ENCODE results near the gene TBPL1.

- TF ChIP-seq CTCF (IDR thresholded peaks at IDR 0.05 in 4 of 5, conservative IDR thresholded peaks at IDR 0.05 in 1 of 5) (no peak), POLR2A (IDR thresholded peaks at IDR 0.05) (no peak)
Measured at GRCh38 chr6:133954657-133955576, 1.9 kb downstream of the TBPL1 start.

All from gastrocnemius medialis (tissue), 4 donors.